Type B pancreatic cell (in vitro differentiated cells): ENCODE results near the gene MAN2B2. TPM values are rescaled to one million over a fixed set of nuclear protein-coding genes. Genes with fewer than 3 reads are reported as not detected.

Experiments
- DNase-seq: peaks from one replicate; pipeline ENCODE4 v3.0.0; 2021; ENCODE audit warnings: mixed read lengths; ENCODE audit not compliant: unreplicated experiment; ENCODE audit errors: extremely low spot score
- H3K27ac Mint-ChIP-seq: 2 replicates; pipeline ENCODE4 v1.8.0; 2021; ENCODE audit warnings: mild to moderate bottlenecking, mixed read lengths
- H3K27me3 Mint-ChIP-seq: 2 replicates; pipeline ENCODE4 v1.8.0; 2021; ENCODE audit warnings: mixed read lengths
- H3K36me3 Mint-ChIP-seq: 2 replicates; pipeline ENCODE4 v1.8.0; 2021; ENCODE audit warnings: mixed read lengths
- H3K4me1 Mint-ChIP-seq: one replicate; pipeline ENCODE4 v1.8.0; 2021; ENCODE audit warnings: mixed read lengths; ENCODE audit not compliant: unreplicated experiment
- H3K4me3 Mint-ChIP-seq: 2 replicates; pipeline ENCODE4 v1.8.0; 2021; ENCODE audit warnings: mild to moderate bottlenecking, mixed read lengths
- H3K9me3 Mint-ChIP-seq: 2 replicates; pipeline ENCODE4 v1.8.0; 2021; ENCODE audit warnings: mixed read lengths
- total RNA-seq: library from RNA; stranded (reverse); gene quantifications from 2 replicates; pipeline ENCODE4 v1.2.1, GENCODE V29; 2021; ENCODE audit warnings: low replicate concordance
- TF ChIP-seq, protein P1 (sequence below): fragments of 200-600 bp; sonication (generic); conservative IDR thresholded peaks from 2 replicates; pipeline ENCODE4 v1.5.0; 2021; ENCODE audit warnings: antibody characterized with exemption, mild to moderate bottlenecking

Gene MAN2B2
- total RNA-seq, 1 donor from 2014 or later, result 17.4 TPM

DNA sequence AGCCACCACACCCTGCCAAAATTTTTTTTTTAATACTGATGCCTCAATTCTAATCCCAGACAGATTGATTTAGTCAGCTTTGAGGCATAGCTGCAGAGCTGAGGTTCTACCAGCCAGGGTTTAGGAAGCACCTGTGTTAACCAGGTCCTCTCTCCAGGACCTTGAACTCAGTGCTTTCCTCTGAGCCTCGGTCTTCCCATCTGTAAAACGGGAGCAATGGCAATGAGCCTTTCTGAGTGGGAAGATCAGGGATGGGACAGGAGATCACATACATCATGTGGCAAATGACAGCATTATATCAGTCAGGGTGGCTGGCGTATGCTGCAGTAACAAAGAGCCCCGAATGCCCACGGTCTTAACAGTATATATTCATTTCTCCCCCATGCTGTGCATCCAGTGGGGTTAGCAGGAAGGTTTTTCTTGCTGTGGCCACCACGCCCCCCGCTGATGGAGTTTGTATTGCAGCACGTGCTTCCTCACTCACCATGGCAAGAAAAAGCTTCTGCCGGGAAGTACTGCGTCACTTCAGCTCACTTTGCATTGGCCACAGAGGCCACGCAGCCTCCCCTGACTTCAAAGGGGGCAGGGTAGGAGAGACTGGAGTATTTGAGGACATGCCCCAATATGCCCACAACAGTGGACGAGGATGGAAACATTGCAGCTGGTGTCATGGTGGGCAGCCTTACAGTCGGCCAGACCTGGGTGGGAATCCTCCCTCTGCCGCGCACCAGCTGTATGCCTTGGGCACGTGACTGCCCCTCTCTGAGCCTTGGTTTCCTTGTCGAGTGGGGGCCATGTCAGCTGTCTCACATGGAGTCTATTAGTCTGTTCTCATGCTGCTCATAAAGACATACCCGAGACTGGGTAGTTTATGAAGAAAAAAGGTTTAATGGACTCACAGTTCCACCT, 41.4 kb downstream of the MAN2B2 start:
- Mint-ChIP-seq H3K27ac (no peak overlapping the region), H3K4me1 (no peaks in the 10 kb centered on the region), H3K27me3 (no peaks in the 10 kb centered on the region), H3K36me3 (peaks cover 12% of the 10 kb centered on the region), H3K4me3 (no peak overlapping the region), H3K9me3 (no peaks in the 10 kb centered on the region)
- no peak for DNase-seq
- TF ChIP-seq, protein P1, sequence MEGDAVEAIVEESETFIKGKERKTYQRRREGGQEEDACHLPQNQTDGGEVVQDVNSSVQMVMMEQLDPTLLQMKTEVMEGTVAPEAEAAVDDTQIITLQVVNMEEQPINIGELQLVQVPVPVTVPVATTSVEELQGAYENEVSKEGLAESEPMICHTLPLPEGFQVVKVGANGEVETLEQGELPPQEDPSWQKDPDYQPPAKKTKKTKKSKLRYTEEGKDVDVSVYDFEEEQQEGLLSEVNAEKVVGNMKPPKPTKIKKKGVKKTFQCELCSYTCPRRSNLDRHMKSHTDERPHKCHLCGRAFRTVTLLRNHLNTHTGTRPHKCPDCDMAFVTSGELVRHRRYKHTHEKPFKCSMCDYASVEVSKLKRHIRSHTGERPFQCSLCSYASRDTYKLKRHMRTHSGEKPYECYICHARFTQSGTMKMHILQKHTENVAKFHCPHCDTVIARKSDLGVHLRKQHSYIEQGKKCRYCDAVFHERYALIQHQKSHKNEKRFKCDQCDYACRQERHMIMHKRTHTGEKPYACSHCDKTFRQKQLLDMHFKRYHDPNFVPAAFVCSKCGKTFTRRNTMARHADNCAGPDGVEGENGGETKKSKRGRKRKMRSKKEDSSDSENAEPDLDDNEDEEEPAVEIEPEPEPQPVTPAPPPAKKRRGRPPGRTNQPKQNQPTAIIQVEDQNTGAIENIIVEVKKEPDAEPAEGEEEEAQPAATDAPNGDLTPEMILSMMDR, result no peak

DNA sequence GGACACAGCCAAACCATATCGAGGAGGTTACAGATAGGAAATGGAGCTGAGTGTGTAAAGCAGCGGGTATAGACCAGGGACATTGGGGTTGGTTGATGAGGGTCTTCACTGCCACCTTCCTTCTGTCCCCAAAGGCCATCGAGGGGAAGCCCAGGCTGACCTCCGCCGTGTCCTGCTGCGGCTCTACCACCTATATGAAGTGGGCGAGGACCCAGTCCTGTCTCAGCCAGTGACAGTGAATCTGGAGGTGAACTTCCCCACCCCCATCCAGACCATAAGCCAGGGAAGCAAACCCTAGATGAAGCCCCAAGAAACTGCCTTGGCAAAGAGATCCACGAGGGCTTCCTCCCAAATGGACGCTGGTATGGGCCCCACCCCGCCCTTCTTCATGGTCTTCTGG, 42.3 kb downstream of the MAN2B2 start:
- no peak for DNase-seq
- H3K27me3 Mint-ChIP-seq, result no peaks in the 10 kb centered on the region
- no peak overlapping the region for H3K27ac Mint-ChIP-seq
- peaks cover 8% of the 10 kb centered on the region for H3K36me3 Mint-ChIP-seq
- H3K4me1 Mint-ChIP-seq, result no peaks in the 10 kb centered on the region
- H3K4me3 Mint-ChIP-seq, result no peak overlapping the region
- TF ChIP-seq, protein P1, result no peak
- no peaks in the 10 kb centered on the region for H3K9me3 Mint-ChIP-seq

- TF ChIP-seq, protein P1, result no peak
- Mint-ChIP-seq H3K9me3 (no peaks in the 10 kb centered on the region), H3K27me3 (no peaks in the 10 kb centered on the region), H3K36me3 (peaks cover 8% of the 10 kb centered on the region), H3K4me3 (no peak overlapping the region), H3K27ac (no peak overlapping the region), H3K4me1 (no peaks in the 10 kb centered on the region)
- no peak for DNase-seq
These were observed 43.6 kb downstream of the MAN2B2 start for GRCh38 chr4:6618386-6619115.

- Mint-ChIP-seq H3K27me3 (no peaks in the 10 kb centered on the region), H3K36me3 (peaks cover 8% of the 10 kb centered on the region), H3K4me3 (no peak overlapping the region), H3K4me1 (no peaks in the 10 kb centered on the region), H3K27ac (no peak overlapping the region), H3K9me3 (no peaks in the 10 kb centered on the region)
- TF ChIP-seq, protein P1, result no peak
- DNase-seq, result no peak
These were observed 44.1 kb downstream of the MAN2B2 start for GRCh38 chr4:6619116-6619465.

DNA sequence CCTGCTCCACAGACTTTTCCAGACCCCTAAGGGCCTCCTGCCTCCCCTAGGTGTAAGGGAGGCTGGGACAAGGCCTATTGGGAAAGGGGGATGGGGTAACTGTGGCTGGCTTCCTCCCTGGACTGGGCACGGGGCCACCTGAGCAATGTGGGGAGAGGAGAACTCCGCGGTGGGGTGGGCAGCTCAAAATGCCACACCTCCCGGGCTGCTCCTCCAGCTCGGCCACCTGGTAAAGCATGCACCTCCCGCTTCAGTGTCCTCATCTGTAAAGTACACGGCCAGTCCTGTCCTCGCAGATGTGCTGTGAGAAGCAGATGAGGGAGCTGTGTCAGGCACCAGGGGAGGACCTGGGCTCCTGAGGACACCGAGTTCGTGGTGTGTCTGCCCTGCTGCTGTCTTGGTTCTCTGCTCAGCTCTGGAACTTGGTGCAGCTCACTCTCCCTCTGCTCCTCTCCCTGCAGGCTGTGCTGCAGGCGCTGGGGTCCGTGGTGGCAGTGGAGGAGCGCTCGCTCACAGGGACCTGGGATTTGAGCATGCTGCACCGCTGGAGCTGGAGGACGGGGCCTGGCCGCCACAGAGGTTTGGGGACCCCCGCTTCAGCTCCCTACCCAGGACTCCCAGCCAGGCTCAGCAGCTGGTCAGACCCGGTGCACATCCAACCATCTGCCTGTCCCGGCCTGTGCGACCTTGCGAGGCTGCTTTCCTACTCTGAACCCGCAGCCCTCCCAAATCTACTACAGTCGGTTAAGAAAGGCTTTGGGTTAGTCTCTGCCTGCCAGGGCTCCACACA, 44.7 kb downstream of the MAN2B2 start:
- H3K9me3 Mint-ChIP-seq, result no peaks in the 10 kb centered on the region
- no peak overlapping the region for H3K4me3 Mint-ChIP-seq
- H3K27ac Mint-ChIP-seq, result no peak overlapping the region
- H3K36me3 Mint-ChIP-seq, result peaks cover 8% of the 10 kb centered on the region
- no peaks in the 10 kb centered on the region for H3K4me1 Mint-ChIP-seq
- DNase-seq, result no peak
- no peaks in the 10 kb centered on the region for H3K27me3 Mint-ChIP-seq
- TF ChIP-seq, protein P1, result no peak
